HuH-7.5 (cell line): ENCODE results near the gene MYO15A.

Experiments used
- DNase-seq: peaks from one replicate; pipeline ENCODE4 v3.0.0; 2011; ENCODE audit warnings: low spot score

The MYO15A gene

DNA sequence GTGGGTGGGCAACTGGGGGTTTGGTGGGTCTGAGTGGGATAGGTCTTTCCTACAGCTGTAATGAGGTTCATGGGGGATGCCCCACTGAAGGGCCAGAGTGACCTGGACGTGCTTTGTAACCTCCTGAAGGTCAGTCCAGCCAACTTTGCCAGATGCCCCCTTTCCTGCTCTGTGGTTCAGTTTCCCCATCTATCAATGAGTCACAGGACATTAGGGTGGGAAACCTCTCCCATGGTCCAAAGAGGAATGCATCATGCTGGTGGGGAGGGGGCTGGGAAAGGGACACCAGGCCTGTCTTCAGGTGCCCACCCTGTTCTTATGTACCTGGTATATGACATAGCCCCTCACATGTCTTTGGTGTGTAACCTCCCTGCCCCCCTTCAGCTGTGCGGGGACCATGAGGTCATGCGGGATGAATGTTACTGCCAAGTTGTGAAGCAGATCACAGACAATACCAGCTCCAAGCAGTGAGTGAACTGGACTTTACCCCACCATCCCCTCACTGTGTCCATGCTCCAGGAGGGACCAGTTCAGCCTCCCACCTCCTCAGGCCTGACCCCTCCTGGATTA, 51.1 kb downstream of the MYO15A start:
- DNase-seq: no peak

DNA sequence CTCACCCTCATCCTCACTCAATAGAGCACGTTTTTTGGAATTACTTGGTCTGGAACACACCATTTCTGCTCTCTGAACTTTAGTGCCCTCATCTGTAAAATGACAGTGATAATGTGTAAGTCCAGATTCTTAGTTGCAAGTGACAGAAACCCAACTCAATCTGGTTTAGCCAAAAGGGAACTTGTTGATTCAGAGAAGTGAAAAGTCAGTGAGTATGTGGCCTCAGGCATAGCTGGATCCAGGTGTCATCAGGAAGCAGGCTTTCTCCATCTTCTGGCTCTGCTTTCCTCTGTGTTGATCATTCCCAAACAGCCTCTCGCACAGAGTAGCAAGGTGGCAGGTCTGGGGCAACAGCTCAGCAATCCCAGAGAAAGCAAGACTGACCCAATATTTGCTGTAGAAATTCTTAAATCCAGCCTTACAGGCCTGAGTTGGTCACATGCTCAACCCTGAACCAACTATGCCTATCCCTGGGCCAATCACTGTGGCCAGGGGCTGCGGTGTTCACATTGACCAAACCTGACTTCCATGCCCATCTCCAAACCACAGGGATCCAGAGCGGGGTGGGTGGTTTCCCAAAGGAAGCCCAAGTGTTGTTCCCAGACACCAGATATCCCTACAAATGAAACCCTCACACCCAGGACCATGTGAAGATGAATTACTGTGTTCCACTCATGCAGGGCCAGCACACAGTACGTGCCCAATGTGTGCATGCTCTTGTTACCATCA, 51.7 kb downstream of the MYO15A start:
- DNase-seq: no peak

DNA sequence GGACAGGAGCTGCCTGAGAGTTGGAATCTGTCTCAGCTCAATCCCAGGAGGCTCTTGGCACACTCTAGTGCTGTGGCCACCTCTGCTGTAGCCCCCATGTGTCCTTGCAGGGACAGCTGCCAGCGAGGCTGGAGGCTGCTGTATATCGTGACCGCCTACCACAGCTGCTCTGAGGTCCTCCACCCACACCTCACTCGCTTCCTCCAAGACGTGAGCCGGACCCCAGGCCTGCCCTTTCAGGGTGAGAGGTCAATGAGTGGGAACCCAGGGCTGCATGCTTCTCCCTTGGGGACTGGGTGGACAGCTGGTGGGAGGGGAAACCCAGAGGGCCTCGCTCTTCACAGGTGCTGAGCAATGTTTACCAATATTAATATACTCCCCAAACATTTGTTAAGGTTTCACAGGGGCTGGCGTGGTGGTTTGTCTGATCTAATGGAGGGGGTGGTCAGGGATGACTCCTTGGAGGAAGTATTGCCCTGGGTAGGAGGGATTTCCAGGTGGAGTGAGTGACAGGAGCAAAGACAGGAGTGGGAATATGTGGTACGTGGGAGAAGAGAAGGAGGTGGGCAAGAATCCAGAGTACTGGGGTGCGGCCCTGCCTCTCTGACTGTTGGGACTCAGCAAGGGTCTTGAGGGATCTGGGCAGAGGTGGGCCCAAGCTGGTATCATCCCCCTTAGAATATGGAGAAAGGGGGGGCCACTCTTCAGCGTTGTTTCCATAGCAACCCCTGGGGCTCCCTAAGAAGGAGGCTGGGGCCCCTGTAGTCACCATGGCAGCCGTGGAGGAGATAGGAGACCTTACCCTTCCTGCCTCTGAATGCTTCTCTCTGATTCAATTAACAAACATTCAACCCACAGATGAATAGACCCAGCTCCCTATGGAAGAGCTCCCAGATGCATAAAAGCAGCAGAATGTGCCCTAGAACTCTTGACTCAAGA, 52.9 kb downstream of the MYO15A start:
- no peak for DNase-seq

DNA sequence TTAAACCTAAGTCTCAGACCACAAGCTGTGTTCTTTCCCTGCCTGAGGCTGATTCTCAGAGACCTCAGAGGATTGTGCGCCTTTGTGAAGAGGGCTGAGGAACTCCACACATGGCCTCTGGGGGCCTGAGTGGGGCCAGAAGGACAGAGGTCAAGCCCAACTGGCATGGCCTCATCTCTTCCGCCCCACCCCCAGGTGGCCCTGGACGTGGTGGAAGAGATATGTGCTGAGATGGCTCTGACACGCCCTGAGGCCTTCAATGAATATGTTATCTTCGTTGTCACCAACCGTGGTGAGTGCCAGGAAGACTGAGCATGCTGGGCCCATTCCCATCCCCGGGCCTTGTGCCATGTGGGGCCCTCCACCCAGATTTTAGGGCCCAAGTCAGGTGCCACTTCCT, 55.0 kb downstream of the MYO15A start:
- DNase-seq: no peak

DNA sequence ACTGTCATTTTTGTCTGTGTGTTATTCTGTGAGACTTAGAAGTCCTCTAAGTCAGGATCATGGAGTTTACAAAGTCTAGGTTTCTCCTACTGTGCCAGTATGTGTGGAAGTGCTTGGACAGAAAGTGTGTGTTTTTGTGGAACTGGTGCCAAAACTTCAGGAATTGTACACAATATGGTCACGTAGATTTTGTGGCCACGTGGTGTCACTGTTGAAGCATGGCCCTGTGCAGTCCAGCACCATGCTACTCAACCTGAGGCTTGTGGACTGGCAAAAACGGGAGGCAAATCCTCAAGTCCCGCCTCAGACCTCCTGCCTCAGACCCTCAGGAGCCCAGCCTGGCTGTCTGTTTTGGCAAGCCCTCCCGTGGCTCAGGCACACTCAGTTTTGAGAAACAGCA, 58.3 kb downstream of the MYO15A start:
- no peak for DNase-seq

DNA sequence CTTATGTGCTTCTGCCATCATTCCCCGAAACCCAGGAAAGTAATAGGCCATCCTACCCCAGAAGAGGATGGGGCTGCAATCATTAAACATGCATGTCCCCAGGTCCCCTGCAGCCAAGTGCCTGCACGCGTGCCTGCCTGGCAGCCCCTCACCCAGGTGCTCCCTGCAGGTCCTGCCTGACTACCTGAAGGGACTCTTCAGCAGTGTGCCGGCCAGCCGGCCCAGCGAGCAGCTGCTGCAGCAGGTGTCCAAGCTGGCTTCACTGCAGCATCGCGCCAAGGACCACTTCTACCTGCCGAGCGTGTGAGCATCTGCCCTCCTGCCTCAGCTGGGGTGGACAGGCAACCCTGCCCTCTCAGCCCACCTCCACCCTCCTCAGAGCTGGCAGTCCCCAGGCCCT, 58.9 kb downstream of the MYO15A start:
- DNase-seq: no peak

DNA sequence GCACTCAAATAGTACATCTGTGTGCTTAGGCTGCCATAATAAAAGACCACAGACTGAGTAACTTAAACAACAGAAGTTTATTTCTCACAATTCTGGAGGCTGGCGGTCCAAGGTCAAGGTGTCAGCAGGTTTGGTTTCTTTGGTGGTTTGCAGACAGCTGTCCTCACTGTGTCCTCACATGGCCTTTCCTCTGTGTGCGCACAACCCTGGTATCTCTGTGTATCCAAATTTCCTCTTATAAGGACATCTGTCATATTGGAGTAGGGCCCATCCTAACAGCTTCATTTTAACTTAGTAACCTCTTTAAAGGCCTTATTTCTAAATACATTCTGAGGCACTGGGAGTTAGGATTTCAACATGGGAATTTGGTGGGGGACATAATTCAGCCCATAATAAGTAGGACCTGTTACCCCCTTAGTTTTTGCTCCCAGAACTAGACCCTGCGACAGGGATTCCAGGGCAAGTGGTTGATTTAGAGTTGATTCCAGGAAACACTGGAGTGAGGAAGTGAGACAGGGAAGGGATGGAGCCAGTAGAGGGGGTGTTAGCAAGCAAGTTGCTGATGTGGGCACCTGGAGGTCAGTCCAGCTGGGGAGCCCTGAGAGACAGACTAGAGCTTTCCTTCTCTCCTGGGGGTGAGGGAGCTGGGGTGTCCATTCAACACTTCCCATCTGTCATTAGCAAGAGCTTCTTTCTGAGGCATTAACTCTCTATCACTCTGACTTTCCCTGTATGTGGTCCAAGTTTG, 64.1 kb downstream of the MYO15A start:
- no peak for DNase-seq

DNA sequence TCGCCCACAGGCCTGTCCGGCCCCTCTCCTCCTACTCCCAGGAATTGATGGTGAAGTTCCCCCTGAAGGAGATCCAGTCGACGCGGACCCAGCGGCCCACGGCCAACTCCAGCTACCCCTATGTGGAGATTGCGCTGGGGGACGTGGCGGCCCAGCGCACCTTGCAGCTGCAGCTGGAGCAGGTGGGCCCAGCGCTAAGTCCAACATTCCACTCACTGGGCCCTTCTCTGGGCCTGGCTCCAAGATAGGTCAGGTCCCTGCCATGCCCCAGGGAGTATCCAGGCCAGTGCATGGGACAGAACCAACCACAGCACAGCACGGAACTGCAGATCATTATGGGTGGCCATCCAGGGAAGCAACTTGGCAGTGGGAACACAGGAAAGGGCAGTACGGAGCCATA, 65.2 kb downstream of the MYO15A start:
- DNase-seq: no peak

DNA sequence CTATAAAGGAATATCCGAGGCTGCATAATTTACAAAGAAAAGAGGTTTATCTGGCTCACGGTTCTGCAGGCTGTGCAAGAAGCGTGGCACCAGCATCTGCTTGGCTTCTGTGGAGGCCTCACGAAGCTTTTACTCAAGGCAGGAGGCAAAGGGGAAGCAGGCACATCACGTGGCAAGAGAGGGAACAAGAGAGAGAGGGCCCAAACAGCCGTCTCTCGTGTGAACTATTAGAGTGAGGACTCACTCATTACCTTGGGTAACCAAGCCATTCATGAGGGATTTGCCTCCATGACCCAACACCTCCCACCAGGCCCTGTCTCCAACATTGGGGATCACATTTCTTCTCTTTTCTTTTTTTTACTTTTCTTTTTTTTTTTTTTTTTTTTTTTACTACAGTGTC, 67.6 kb downstream of the MYO15A start:
- no peak for DNase-seq

DNA sequence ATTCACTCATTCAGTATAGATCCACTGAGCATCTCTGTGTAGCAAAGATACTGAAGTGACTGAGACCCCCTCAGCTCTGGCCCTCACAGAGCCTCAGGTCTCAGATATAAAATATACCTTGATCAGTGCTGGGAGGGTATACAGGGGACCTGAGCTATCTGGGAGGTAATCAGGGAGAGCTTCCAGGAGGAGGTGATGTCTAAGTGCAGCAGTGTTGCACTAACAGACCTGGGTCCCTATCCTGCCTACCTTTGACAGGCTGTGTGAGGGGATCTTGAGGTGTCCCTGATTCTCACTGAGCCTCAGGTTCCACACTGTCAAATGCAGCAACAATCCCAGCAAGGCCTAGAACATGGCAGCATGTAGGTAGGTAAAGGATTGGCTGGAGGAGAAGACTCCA, 68.6 kb downstream of the MYO15A start:
- DNase-seq: no peak

DNA sequence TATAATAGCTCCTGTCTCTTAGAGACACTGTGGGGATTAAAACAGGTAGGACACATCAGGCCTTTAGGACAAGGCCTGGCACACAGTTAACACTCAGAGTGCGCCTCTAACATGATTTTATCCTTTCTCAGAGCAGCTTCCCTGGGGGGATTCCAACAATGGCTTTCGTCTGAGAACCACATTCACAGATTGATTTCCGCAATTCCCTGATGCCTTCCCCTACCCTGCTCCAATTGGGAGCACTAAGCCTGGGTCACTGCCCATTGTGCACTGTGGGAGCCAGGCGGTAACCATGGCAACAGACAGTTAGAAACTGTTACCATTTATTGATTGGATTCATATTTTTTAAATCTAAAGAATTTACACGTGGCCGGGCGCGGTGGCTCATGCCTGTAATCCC, 69.2 kb downstream of the MYO15A start:
- DNase-seq: no peak

DNA sequence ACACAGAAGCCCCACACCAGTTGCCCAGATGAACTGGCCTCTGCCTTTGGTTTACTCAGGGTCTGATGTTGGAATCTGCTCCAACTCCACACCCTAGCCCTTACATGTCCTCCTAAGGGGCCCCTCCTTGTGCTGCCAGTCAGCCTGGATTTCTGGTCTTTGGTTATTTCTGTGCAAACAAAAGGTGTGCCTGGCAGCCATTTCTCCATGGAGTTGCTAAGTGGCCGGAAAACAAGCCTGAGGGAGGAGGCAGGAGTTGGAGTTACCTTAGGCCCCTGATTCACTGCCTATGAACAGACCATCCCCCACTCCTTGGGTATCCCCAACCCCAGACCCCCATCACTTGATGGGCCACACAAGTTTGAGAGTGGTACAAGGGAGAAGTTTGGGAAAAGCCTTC, 70.6 kb downstream of the MYO15A start:
- no peak for DNase-seq

DNA sequence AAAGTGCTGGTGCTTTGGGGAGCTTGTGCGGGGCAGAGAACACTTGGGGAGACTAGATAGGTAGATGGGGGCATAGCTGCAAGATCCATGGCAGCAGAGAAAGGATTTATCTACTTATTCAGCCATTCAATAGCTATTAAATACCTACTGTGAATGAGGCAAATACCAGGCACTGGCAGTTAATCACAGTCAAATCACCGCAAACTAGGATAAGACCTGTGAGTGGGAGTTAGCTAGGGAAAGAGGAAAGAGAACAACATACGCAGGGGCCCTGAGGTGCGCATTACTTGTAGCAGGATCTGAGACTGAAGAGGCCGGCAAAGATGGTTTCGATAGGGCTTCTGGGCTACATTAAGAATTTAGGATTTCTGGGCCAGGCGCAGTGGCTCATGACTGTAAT, 71.2 kb downstream of the MYO15A start:
- DNase-seq: no peak

DNA sequence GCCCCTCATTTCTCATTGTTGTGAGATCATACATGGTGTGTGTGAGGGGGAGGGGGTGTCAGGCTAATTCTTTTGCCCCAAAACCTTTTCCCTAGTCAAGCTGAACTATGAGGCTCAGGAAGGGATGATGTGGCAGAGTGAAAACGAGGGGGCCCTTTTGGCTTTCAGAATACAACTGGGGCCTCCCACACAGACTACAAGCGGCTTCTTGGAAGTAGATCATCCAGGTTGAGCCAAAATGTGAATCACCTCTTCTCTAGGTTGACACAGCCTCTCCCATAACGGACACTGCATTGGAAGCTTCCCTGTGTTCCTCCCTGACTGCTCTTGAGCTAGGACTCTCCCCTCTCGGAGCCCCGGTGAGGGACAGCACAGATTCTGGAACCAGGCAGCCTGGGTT, 72.8 kb downstream of the MYO15A start:
- no peak for DNase-seq

DNA sequence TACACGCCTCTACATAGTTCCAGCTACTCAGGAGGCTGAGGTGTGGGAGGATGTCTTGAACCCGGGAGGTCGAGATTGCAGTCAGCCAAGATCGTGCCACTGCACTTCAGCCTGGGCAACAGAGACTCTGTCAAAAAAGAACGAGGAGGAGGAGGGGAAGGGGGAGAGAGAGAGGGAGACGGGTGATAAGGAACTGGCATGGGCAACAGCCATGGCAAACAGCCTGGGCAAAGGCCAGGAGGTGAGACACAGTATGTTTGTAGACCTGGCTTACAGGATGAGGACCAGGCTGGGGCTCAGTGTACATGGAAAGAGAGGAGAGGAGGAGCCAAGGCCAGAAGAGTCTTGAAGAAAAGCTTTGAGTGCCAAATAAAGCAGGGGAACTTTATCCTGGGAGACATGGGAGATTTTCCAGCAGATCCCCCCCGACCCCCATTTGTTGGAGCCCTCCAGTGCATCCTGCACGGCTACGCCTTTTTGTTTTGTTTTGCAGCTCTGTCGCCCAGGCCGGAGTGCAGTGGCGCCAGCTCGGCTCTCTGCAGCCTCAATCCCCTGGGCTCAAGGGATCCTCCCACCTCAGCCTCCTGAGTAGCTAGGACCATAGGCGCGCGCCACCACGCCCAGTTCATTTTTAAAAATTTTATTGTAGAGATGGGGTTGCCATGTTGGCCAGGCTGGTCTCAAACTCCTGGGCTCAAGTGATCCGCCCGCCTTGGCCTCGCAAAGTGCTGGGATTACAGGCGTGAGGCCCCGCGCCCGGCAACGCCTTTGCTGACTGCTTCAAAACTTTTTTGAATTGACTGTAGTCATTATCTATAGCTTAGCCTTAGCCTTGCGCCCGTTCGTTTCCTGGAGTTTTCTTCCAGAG, 73.8 kb downstream of the MYO15A start:
- DNase-seq: no peak

DNA sequence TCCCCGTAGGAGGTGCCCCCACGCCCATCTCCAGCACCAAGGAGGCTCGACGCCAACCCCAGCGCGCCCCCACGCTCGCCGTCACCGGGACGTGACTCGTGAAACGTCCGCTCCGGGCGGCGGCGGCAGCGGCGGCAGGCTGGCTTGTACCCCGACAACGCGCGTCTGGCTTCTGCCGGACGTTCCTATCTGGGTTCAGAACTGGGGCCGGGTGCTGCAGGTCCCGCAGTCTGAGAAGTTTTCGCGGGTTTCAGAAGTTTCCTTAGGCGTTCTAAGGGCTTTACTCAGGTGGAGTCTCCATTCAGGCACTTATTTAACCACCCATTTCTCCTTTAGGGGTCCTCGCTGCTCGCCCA, 74.4 kb downstream of the MYO15A start:
- peak; percentile 52 for DNase-seq

DNA sequence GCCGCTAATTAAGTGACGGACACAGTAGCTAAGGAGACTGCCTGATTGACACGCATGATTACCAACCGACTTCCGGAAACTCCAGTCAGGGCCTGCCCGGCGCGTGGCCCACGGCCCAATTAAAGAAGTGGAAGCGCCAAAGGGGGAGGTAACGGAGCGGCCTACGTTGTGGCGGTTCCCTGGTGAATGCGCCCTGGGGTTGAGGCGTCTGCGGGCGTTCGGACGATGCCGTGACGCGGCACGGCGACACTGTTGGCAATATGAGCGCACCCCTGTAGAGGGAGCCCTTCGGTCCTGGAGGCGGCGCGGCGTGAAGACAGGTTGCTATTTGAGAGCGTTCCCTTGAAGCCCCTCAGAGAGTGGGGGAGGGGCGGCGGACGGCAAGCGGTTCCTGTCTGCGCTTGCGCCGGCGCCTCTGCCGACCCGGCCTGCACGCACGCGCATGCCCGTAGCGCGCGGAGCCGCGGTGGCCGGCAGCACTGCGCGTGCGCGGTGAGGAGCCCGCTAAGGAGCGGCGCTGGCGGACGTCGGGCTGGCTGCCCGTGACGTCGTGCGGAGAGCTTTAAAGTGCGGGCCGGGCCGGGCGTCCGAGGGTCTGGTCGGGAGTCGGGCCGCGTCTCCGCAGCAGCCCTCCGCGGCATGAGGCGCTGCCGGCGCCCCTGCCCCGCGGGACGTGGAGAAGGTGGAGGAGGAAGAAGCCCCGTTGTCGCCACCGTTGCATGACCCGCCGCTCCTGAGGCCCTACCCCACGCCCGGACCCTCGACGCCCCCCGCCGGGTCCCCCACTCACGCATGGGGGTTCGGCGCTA, 75.0 kb downstream of the MYO15A start, which contains the start of gene ALKBH5:
TSS of gene ALKBH5 (plus strand) at position 495 of the 809 bp plus-strand sequence. CDS start 416 bp downstream, outside the sequence.
- DNase-seq: peak; percentile 97

DNA sequence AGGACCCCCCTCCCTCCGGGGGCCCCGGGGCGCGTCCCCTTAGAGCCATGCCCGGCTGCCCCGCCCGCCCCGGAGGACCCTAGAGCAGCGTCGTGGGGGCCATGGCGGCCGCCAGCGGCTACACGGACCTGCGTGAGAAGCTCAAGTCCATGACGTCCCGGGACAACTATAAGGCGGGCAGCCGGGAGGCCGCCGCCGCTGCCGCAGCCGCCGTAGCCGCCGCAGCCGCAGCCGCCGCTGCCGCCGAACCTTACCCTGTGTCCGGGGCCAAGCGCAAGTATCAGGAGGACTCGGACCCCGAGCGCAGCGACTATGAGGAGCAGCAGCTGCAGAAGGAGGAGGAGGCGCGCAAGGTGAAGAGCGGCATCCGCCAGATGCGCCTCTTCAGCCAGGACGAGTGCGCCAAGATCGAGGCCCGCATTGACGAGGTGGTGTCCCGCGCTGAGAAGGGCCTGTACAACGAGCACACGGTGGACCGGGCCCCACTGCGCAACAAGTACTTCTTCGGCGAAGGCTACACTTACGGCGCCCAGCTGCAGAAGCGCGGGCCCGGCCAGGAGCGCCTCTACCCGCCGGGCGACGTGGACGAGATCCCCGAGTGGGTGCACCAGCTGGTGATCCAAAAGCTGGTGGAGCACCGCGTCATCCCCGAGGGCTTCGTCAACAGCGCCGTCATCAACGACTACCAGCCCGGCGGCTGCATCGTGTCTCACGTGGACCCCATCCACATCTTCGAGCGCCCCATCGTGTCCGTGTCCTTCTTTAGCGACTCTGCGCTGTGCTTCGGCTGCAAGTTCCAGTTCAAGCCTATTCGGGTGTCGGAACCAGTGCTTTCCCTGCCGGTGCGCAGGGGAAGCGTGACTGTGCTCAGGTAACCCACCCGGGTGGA, 75.8 kb downstream of the MYO15A start:
- DNase-seq: no peak

DNA sequence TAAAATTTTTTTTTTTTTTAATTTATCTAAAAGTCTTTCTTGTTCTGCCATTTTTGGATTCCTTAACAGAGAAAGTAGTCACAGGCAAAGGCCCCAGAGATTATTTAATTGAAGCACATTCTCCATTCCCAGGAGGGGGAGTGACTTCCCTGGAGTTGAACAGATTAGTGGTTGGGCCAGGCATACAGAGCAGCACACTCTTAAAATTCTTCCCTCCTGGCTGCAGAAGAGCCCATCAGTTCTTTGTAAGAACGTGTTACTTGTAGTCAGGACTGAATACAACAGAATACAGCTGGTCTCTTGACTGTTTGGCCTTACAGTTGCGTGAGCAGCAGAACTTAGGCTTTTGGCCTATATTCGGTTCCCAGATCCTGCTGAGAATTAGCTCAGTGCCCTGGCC, 76.8 kb downstream of the MYO15A start:
- DNase-seq: no peak
